ENCODE data around the gene NGEF.

Gene NGEF

GRCh38 chr2:232960862-232961261 lies 52.2 kb downstream of the NGEF start:
- no peak for DNase-seq

GRCh38 chr2:232959139-232959538 lies 53.9 kb downstream of the NGEF start:
- DNase-seq, result no peak

GRCh38 chr2:232957657-232958090 lies 55.4 kb downstream of the NGEF start:
- DNase-seq, result no peak

GRCh38 chr2:232955856-232956255 lies 57.2 kb downstream of the NGEF start:
- DNase-seq, result no peak

GRCh38 chr2:232954691-232955090 lies 58.4 kb downstream of the NGEF start:
- DNase-seq, result no peak

- DNase-seq, result no peak
Observed at GRCh38 chr2:232951891-232952290, 61.2 kb downstream of the NGEF start.

- DNase-seq, result no peak
Observed at GRCh38 chr2:232951181-232951580, 61.9 kb downstream of the NGEF start.

- DNase-seq, result no peak
Observed at GRCh38 chr2:232950751-232951150, 62.3 kb downstream of the NGEF start.

GRCh38 chr2:232949016-232949415 lies 64.0 kb downstream of the NGEF start:
- DNase-seq, result no peak

GRCh38 chr2:232942831-232943230 lies 70.2 kb downstream of the NGEF start:
- DNase-seq, result no peak

GRCh38 chr2:232941912-232942594 lies 71.0 kb downstream of the NGEF start:
- no peak for DNase-seq

GRCh38 chr2:232941400-232941799 lies 71.7 kb downstream of the NGEF start:
- DNase-seq, result no peak

- DNase-seq, result no peak
Observed at GRCh38 chr2:232940724-232941123, 72.3 kb downstream of the NGEF start.

GRCh38 chr2:232937278-232937906 lies 75.7 kb downstream of the NGEF start:
- no peak for DNase-seq

- no peak for DNase-seq
Observed at GRCh38 chr2:232931636-232932035, 81.4 kb downstream of the NGEF start.

GRCh38 chr2:232930059-232930400 lies 83.0 kb downstream of the NGEF start:
- DNase-seq, result no peak

- DNase-seq, result no peak
Observed at GRCh38 chr2:232929303-232930058, 83.6 kb downstream of the NGEF start.

- DNase-seq, result no peak
Observed at GRCh38 chr2:232928551-232929302, 84.3 kb downstream of the NGEF start.

GRCh38 chr2:232927793-232928550 lies 85.1 kb downstream of the NGEF start:
- no peak for DNase-seq

GRCh38 chr2:232927032-232927792 lies 85.8 kb downstream of the NGEF start:
- DNase-seq, result no peak

GRCh38 chr2:232926431-232926939 lies 86.6 kb downstream of the NGEF start:
- no peak for DNase-seq

GRCh38 chr2:232925821-232926156 lies 87.3 kb downstream of the NGEF start:
- DNase-seq, result no peak
